Hepatocyte (in vitro differentiated cells): ENCODE data around the gene LRRC32. TPM values are rescaled to one million over a fixed set of nuclear protein-coding genes. Genes with fewer than 3 reads are reported as not detected.

Experiments
- DNase-seq: peaks from one replicate; pipeline ENCODE4 v3.0.0-alpha.2; 2016; ENCODE audit warnings: low spot score
- H2AFZ ChIP-seq: fragments of 200-600 bp; sonication (generic); 2 replicates; pipeline ENCODE4 v1.6.0; 2016; ENCODE audit warnings: antibody characterized with exemption, mild to moderate bottlenecking
- H3K27ac ChIP-seq: fragments of 200-600 bp; sonication (generic); 2 replicates; pipeline ENCODE4 v1.5.1; 2016; ENCODE audit warnings: mild to moderate bottlenecking
- H3K27me3 ChIP-seq: fragments of 200-600 bp; sonication (generic); 2 replicates; pipeline ENCODE4 v1.6.1; 2016
- H3K36me3 ChIP-seq: fragments of 200-600 bp; sonication (generic); replicated peaks from 2 replicates; pipeline ENCODE4 v1.5.1; 2016; ENCODE audit warnings: low read depth; ENCODE audit not compliant: insufficient read depth
- H3K4me1 ChIP-seq: fragments of 200-600 bp; sonication (generic); 2 replicates; pipeline ENCODE4 v1.5.1; 2016; ENCODE audit warnings: mild to moderate bottlenecking, moderate library complexity; ENCODE audit not compliant: insufficient read depth
- H3K4me2 ChIP-seq: fragments of 200-600 bp; sonication (generic); 2 replicates; pipeline ENCODE4 v1.6.0; 2016
- H3K4me3 ChIP-seq: fragments of 200-600 bp; sonication (generic); 2 replicates; pipeline ENCODE4 v1.5.1; 2016; ENCODE audit warnings: mild to moderate bottlenecking
- H3K79me2 ChIP-seq: fragments of 200-600 bp; sonication (generic); 2 replicates; pipeline ENCODE4 v1.6.0; 2017; ENCODE audit warnings: mild to moderate bottlenecking
- H3K9me2 ChIP-seq: fragments of 200-600 bp; sonication (generic); replicated peaks from 2 replicates; pipeline ENCODE4 v1.6.0; 2017; ENCODE audit warnings: mild to moderate bottlenecking; ENCODE audit not compliant: insufficient read depth
- H3K9me3 ChIP-seq: fragments of 200-600 bp; sonication (generic); 2 replicates; pipeline ENCODE4 v1.5.1; 2016; ENCODE audit warnings: low read depth, mild to moderate bottlenecking
- H4K20me1 ChIP-seq: fragments of 200-600 bp; sonication (generic); 2 replicates; pipeline ENCODE4 v1.6.0; 2016; ENCODE audit warnings: mild to moderate bottlenecking; ENCODE audit not compliant: insufficient read depth, poor library complexity, severe bottlenecking
- EZH2 ChIP-seq: fragments of 200-600 bp; sonication (generic); IDR thresholded peaks from 2 replicates; pipeline ENCODE4 v1.6.1; 2016; ENCODE audit warnings: antibody characterized with exemption, mild to moderate bottlenecking, borderline replicate concordance
- EZH2phosphoT487 ChIP-seq: fragments of 200-600 bp; sonication (generic); IDR thresholded peaks from one replicate; pipeline ENCODE4 v1.6.1; 2018; ENCODE audit warnings: antibody characterized with exemption, mild to moderate bottlenecking, low read depth, moderate library complexity; ENCODE audit not compliant: unreplicated experiment, severe bottlenecking
- WGBS: methylation state at CpG from one replicate; pipeline ENCODE4 v1.1.6; 2016; ENCODE audit warnings: low lambda C conversion rate; ENCODE audit errors: missing lambda C conversion rate; 5-methylcytosine and 5-hydroxymethylcytosine counted together
- polyA plus RNA-seq: library from polyadenylated mRNA; unstranded; fragments of >200 nt; fragmentation: Nextera tagmentation; extraction: Ambion mirVana; gene quantifications from 2 replicates; pipeline ENCODE4 v1.2.1, GENCODE V29; 2016
- total RNA-seq: library from RNA; depleted of rRNA; stranded (reverse); fragments of >200 nt; gene quantifications from 2 replicates; pipeline ENCODE4 v1.2.3, GENCODE V29; 2014
- TF ChIP-seq, protein P1 (sequence below): fragments of 200-600 bp; sonication (generic); IDR thresholded peaks from 2 replicates; pipeline ENCODE4 v1.5.1; 2016; ENCODE audit warnings: antibody characterized with exemption, mild to moderate bottlenecking; ENCODE audit not compliant: poor library complexity

LRRC32 gene
- total and polyA plus RNA-seq, 2 experiments from 2014 or later: 25.5 to 75.2 TPM

DNA sequence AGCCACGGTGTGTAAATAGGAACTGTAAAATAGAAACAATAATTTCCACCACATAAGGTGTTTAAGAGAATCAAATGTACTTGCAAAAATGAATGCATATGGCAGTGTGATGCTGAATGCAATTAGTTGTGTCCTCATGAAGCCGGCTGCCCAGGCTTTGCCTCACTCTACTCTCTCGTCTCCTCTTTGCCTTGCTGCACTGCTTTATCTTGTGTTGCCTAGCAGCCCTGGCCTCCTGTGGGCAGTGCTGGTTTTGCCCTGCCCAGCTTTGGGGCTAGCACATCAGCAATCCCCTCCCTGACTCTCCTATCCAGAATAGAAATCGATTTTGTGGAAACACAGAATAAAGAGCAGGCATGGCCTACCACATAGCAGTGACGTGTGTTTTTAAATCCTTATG lies 30.0 kb downstream of the LRRC32 start:
- Histone ChIP-seq H3K79me2 (no peaks in the 10 kb centered on the region), H3K9me3 (no peaks in the 10 kb centered on the region), H3K27ac (no peak overlapping the region), H3K4me3 (no peak overlapping the region), H3K4me2 (no peak overlapping the region), H3K27me3 (no peaks in the 10 kb centered on the region), H4K20me1 (no peaks in the 10 kb centered on the region), H3K4me1 (no peaks in the 10 kb centered on the region), H2AFZ (no peak overlapping the region), H3K9me2 (no peaks in the 10 kb centered on the region), H3K36me3 (no peaks in the 10 kb centered on the region)
- no peak for DNase-seq
- 72% methylated on average over 5 of the region's 5 CpGs for WGBS
- TF ChIP-seq EZH2: no peak
- no peak for TF ChIP-seq EZH2phosphoT487
- TF ChIP-seq, protein P1, sequence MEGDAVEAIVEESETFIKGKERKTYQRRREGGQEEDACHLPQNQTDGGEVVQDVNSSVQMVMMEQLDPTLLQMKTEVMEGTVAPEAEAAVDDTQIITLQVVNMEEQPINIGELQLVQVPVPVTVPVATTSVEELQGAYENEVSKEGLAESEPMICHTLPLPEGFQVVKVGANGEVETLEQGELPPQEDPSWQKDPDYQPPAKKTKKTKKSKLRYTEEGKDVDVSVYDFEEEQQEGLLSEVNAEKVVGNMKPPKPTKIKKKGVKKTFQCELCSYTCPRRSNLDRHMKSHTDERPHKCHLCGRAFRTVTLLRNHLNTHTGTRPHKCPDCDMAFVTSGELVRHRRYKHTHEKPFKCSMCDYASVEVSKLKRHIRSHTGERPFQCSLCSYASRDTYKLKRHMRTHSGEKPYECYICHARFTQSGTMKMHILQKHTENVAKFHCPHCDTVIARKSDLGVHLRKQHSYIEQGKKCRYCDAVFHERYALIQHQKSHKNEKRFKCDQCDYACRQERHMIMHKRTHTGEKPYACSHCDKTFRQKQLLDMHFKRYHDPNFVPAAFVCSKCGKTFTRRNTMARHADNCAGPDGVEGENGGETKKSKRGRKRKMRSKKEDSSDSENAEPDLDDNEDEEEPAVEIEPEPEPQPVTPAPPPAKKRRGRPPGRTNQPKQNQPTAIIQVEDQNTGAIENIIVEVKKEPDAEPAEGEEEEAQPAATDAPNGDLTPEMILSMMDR: no peak

DNA sequence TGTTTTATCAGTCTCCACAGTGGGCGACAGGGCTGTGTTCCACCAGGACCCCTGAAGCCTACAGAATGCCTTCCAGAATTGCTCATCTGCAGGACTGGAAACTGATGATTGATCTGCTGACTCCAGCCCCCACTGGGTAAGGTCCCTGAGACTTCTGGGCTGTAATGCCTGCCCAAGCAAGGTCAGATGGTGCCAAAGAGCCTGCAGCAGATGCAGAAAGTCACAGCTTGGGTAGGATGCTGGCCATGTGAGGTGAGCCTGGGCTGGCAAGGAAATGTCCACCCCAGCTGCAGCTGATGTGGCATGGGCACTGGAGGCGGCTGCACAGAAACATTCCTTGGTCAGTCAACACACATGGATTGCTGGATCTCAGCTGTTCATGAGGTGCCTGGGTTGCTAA lies 30.9 kb downstream of the LRRC32 start:
- DNase-seq: no peak
- H3K4me1 ChIP-seq: no peaks in the 10 kb centered on the region
- H3K9me3 ChIP-seq: no peaks in the 10 kb centered on the region
- no peaks in the 10 kb centered on the region for H3K9me2 ChIP-seq
- no peaks in the 10 kb centered on the region for H3K27me3 ChIP-seq
- no peaks in the 10 kb centered on the region for H3K36me3 ChIP-seq
- WGBS: 91% methylated on average over 2 of the region's 2 CpGs
- no peak overlapping the region for H3K27ac ChIP-seq
- no peaks in the 10 kb centered on the region for H3K79me2 ChIP-seq
- no peak overlapping the region for H2AFZ ChIP-seq
- H3K4me2 ChIP-seq: no peak overlapping the region
- no peaks in the 10 kb centered on the region for H4K20me1 ChIP-seq
- no peak overlapping the region for H3K4me3 ChIP-seq
- no peak for TF ChIP-seq EZH2phosphoT487
- TF ChIP-seq, protein P1: no peak

DNA sequence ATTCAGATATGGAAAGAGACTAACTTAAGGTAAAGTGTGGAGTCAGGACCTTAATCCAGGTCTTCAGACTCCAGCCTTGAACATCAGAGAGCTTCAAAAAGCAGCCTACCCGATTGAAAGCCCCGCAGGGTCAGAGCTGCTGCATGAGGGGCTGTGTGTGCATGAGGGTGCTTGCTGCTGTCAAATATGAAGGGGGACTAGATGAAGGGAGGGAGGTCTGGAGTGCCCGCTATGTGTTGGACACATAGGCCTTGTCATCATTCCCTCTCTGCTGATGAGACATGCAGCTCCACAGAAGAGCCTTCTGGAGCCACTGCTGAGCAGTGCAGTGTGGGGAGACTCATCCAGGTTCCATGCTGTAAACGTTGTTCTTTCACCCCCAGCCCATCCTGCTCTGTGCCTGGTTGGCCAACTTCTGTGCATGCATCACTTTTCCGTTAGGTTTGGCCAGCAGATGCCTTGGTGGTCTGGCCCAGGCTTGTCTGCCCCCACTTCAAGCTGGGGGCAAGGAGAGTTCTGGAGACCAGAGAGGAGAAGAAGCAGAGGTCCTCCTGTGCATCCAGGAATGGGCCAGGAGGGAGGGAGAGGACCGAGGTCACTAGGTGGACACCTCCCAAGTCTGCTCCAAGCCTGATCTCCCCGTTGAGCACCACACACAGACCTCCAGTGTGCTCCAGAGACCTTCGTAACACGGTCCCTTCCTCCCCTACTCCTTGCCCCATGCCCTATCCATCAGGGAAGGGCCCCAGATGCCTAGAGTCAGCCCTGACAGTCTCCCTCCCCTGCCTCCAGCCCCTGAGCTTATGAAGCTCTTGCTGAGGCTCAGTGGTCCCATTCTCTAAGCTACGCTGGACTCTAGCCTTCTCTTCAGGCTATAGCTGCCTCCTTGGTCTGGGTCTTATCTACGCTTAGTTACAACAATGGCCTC lies 32.0 kb downstream of the LRRC32 start:
- TF ChIP-seq, protein P1: no peak
- no peak for TF ChIP-seq EZH2phosphoT487
- no peak for TF ChIP-seq EZH2
- 93% methylated on average over 11 of the region's 11 CpGs for WGBS

More for the DNA sequence above, 32.0 kb downstream of the LRRC32 start:
- no peaks in the 10 kb centered on the region for H3K9me2 ChIP-seq
- H3K4me1 ChIP-seq: no peaks in the 10 kb centered on the region
- no peaks in the 10 kb centered on the region for H3K79me2 ChIP-seq
- no peaks in the 10 kb centered on the region for H3K36me3 ChIP-seq
- no peak overlapping the region for H2AFZ ChIP-seq
- no peaks in the 10 kb centered on the region for H3K27me3 ChIP-seq
- H3K4me3 ChIP-seq: no peak overlapping the region
- H4K20me1 ChIP-seq: no peaks in the 10 kb centered on the region
- peak; percentile 1 for DNase-seq
- H3K9me3 ChIP-seq: no peaks in the 10 kb centered on the region
- no peak overlapping the region for H3K27ac ChIP-seq
- H3K4me2 ChIP-seq: no peak overlapping the region
